8988T (cell line): Measurements from ENCODE around the gene GAB3.

ENCODE experiments used
- DNase-seq: peaks from one replicate; pipeline ENCODE4 v3.0.0; 2011

GAB3 gene

GRCh38 chrX:154749856-154750255, 1.0 kb downstream of the GAB3 start:
- DNase-seq: no peak

GRCh38 chrX:154748712-154749339, 2.1 kb downstream of the GAB3 start:
- DNase-seq: no peak

- no peak for DNase-seq
Observed at GRCh38 chrX:154742613-154743012, 8.3 kb downstream of the GAB3 start.

- no peak for DNase-seq
Observed at GRCh38 chrX:154739952-154740465, 10.9 kb downstream of the GAB3 start.

GRCh38 chrX:154738011-154738738, 12.7 kb downstream of the GAB3 start:
- DNase-seq: no peak

GRCh38 chrX:154737136-154737535, 13.7 kb downstream of the GAB3 start:
- DNase-seq: no peak

- no peak for DNase-seq
Observed at GRCh38 chrX:154735695-154736393, 15.0 kb downstream of the GAB3 start.

- DNase-seq: no peak
Observed at GRCh38 chrX:154734061-154734781, 16.7 kb downstream of the GAB3 start.

GRCh38 chrX:154733066-154733425, 17.8 kb downstream of the GAB3 start:
- DNase-seq: no peak

GRCh38 chrX:154732421-154733065, 18.3 kb downstream of the GAB3 start:
- DNase-seq: no peak

- no peak for DNase-seq
Observed at GRCh38 chrX:154731881-154732280, 19.0 kb downstream of the GAB3 start.

GRCh38 chrX:154731184-154731583, 19.7 kb downstream of the GAB3 start:
- no peak for DNase-seq

- DNase-seq: no peak
Observed at GRCh38 chrX:154730253-154730891, 20.5 kb downstream of the GAB3 start.

GRCh38 chrX:154729439-154729838, 21.4 kb downstream of the GAB3 start:
- no peak for DNase-seq

- DNase-seq: no peak
Observed at GRCh38 chrX:154728431-154729190, 22.3 kb downstream of the GAB3 start.

GRCh38 chrX:154727871-154728270, 23.0 kb downstream of the GAB3 start:
- DNase-seq: no peak

GRCh38 chrX:154727418-154727817, 23.5 kb downstream of the GAB3 start:
- no peak for DNase-seq

GRCh38 chrX:154724993-154725756, 25.7 kb downstream of the GAB3 start:
- DNase-seq: no peak

- DNase-seq: no peak
Observed at GRCh38 chrX:154721155-154721554, 29.7 kb downstream of the GAB3 start.

GRCh38 chrX:154720067-154720466, 30.8 kb downstream of the GAB3 start:
- no peak for DNase-seq
